GM18526 (cell line): ENCODE results near the gene ACER3.

Experiments
- POLR2A ChIP-seq: IDR thresholded peaks from 3 replicates; pipeline ENCODE4 v1.6.1; 2011; ENCODE audit not compliant: insufficient read length; ENCODE audit errors: extremely low read depth

Gene ACER3

DNA sequence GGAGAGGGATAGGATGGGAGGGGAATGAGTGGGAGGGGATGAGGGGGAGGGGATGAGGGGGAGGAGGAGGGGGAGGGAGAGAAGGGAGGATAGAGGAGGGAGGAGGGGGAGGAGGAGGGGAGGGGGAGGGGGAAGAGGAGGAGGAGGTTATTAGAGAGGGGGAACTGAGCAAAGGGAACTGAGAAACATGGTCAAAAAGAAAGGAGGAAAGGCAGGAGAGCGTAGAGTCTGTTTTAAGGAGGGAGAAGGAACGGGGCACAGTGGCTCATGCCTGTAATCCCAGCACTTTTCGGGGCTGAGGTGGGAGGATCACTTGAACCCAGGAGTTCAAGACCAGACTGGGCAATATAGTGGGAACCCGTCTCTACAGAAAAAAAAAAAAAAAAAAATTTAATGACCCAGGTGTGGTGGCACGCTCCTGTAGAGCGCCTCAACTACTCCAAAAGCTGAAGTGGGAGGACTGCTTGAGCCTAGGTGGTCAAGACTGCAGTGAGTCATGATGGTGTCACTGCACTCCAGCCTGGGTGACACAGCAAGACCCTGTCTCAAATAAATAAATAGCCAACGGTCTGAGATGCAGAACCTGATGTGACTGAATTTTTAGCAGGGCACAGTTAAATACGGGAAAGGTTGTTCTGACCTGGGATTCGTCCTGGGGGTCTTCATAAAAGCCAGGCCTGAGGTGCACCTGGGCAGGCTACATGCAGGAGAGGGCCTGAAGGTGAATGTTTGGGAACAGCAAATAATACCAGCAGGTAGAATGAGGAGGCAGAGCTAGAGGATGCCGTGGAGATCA lies 177.5 kb downstream of the ACER3 start:
- no peak for TF ChIP-seq POLR2A

DNA sequence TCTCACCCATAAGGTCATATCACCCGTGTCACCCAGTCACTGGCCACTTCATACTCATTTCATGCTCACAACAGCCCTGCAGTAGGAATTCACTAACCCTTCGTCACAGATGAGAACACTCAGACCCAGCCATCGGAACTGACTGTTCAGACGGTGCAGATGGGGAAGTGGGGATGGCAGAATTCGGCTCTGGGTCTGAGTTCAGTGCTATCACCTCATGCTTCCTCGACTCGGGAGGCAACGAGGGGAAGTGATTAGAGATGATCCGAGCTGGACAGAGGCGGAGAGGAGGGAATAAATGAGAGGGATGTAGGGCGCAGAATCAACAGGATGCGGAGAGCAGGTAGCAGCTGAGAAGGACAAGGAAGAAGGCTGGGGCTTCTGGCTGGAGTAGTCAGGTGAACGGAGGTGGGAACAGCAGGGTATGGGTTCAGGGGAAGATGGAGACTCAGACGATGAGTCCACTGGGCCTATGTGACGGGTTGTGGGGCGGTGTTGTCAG lies 178.2 kb downstream of the ACER3 start:
- TF ChIP-seq POLR2A = no peak

DNA sequence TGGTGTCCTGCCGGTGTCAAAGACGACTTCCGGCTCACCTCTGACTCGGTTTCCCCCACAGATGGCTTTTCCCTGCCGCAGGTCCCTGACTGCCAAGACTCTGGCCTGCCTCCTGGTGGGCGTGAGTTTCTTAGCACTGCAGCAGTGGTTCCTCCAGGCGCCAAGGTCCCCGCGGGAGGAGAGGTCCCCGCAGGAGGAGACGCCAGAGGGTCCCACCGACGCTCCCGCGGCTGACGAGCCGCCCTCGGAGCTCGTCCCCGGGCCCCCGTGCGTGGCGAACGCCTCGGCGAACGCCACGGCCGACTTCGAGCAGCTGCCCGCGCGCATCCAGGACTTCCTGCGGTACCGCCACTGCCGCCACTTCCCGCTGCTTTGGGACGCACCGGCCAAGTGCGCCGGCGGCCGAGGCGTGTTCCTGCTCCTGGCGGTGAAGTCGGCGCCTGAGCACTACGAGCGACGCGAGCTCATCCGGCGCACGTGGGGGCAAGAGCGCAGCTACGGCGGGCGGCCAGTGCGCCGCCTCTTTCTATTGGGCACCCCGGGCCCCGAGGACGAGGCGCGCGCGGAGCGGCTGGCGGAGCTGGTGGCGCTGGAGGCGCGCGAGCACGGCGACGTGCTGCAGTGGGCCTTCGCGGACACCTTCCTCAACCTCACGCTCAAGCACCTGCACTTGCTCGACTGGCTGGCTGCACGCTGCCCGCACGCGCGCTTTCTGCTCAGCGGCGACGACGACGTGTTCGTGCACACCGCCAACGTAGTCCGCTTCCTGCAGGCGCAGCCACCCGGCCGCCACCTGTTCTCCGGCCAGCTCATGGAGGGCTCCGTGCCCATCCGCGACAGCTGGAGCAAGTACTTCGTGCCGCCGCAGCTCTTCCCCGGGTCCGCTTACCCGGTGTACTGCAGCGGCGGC lies 179.0 kb downstream of the ACER3 start:
- no peak for TF ChIP-seq POLR2A

DNA sequence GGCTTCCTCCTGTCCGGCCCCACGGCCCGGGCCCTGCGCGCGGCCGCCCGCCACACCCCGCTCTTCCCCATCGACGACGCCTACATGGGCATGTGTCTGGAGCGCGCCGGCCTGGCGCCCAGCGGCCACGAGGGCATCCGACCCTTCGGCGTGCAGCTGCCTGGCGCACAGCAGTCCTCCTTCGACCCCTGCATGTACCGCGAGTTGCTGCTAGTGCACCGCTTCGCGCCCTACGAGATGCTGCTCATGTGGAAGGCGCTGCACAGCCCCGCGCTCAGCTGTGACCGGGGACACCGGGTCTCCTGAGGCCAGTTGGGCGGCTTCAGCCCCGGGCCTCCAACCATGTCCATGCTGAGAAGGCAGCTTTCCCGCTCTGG lies 179.7 kb downstream of the ACER3 start:
- TF ChIP-seq POLR2A = no peak

DNA sequence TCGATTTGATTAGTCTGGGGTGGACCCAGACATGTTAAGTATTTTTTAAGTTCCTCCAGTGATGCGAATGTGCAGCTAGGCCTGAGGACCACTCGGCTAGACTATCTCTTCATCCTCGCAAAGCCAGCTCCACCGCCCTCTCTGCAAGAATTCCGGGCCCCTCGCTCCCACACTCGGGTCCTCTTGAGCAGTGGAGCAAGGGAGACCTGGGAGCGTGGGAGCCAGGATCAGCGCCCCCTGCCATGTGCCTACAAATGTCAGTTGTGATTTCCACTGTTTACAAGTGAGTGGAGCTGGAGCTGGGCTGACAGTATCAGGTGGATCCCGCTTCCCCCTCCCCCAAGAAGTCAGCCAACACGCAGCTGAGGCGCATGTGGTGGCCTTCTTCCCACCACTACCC lies 180.2 kb downstream of the ACER3 start:
- no peak for TF ChIP-seq POLR2A

DNA sequence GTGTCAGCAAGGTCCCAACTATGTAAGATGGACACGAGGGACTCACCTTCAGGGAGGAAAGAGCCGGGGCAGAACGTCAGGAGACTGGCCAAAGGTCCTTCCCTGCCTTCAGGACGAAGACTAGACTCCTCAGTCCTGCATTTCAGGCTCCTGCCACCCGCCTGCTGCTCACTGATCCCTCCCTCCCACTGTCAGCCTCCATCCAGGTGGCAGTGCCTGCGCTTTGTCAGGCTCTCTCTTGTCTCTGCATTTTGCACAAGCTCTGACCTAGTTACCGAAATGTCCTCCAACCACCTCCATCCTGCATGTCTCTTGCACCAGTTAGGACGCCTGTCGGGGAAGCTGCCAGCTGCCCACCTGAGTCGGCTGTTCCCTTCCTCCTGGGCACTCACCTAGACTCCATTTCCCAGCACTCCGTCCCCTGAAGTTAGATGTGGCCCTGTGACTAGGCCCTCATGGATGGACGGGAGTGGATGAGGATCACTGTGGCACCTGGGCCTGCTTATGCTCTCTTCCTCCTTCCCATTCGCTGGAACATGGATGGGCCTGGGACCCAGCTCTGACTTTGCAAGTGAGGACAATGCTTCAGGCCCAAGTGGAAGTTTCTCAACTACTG lies 181.5 kb downstream of the ACER3 start:
- TF ChIP-seq POLR2A = no peak

DNA sequence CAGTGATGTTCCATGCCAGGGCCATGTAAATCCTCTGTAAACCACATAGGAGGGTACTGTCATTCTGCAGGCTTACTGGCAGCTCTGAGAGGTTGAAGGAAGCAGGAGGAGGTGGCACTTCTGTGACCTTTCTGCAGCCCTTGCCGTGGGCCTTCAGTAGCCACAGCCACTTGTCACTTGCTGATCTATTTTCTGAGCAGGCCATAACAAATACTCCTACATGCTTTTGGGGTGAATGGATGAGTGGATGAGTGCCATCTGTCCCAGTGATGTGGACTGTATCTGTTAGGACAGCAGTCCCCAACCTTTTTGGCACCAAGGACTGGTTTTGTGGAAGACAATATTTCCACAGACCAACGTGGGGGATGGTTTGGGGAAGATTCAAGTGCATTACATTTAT lies 183.6 kb downstream of the ACER3 start:
- no peak for TF ChIP-seq POLR2A

DNA sequence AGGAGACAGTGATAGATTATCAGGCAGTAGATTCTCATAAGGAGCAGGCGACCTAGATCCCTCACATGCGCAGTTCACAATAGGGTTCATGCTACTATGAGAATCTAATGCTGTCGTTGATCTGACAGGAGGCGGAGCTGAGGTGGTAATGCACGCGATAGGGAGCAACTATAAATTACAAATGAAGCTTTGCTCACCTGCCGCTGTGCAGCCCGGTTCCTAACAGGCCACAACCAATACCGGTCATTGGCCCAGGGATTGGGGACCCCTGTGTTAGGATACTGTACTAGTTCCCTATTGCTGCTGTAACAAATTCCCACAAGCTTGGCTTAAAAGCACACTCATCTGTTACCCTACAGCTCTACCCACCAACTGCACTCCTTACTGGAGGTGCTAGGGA lies 184.2 kb downstream of the ACER3 start:
- TF ChIP-seq POLR2A = no peak

DNA sequence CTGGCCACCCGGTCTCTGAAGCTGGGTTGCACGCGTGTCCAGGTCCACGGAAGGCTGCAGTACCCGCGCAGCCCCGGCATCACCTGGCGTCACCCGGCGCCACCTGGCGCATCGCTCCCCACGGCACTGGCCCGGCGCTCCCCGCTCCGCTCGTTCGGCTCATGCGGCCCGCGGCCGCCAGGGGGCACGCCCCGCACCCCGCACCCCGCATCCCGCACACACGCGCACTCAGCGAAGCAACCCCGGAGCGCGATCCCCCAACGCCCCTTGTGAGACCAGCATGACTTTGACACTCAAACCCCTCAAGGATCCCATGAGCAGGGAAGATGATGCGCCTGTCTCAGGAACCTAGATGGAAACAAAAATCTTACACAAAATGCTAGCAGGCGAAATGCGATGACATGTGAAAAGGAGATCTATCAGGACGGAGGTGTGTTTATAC lies 185.4 kb downstream of the ACER3 start:
- TF ChIP-seq POLR2A = no peak

DNA sequence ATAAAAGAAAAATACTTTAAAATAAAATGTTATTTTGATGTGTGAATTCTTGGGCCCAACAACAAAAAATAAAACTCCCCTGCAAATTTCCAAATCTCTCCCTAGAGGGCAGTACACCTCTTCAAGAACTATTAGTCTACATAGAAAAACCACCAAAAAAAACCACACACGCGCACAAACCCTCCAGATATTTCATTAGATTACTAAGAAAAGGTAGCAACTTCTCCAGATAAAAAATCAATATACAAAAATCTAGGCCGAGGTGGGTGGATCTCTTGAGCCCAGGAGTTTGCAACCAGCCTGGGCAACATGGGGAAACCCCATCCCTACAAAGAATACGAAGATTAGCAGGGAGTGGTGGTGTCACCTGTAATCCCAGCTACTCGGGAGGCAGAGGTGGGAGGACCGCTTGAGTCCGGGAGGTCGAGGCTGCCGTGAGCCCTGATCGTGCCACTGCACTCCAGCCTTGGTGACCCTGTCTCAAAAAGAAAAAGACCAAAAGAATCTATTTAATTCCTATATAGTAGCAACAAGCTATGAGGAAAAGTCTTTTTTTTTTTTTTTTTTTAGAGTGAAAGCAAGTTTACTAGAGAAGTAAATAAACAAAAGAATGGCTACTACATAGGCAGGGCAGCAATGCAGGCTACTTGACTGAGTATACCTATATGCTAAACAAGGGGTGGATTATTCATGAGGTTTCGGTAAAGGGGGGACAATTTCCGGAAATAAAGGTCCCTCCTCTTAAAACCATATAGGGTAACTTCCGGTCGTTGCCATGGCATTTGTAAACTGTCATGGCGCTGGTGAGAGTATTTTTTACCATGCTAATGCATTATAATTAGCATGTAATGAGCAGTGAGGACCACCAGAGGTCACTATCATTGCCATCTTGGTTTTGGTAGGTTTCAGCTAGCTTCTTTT lies 186.5 kb downstream of the ACER3 start:
- TF ChIP-seq POLR2A = no peak

GRCh38 chr11:77049026-77049425 lies 188.3 kb downstream of the ACER3 start:
- no peak for TF ChIP-seq POLR2A

GRCh38 chr11:77051511-77051910 lies 190.8 kb downstream of the ACER3 start:
- TF ChIP-seq POLR2A = no peak

DNA sequence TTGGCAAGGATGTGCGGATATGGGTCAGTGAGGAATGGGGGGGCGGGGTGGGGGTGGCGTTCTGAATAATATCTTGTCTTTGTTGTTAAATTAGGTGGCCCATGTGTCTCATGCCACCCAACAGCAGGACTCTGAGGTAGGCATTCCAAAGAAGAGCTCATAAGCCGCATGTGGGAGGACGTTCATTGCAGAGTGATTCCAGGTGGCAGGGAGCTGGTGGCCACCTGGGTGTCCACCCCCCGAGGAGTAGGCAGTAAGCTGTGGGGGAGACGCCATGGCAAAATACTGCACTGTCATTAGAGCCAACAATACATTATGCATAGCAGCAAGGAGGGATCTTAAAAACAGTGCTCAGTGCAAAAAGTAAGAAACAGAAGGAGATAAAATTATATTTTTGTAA lies 191.8 kb downstream of the ACER3 start:
- no peak for TF ChIP-seq POLR2A

DNA sequence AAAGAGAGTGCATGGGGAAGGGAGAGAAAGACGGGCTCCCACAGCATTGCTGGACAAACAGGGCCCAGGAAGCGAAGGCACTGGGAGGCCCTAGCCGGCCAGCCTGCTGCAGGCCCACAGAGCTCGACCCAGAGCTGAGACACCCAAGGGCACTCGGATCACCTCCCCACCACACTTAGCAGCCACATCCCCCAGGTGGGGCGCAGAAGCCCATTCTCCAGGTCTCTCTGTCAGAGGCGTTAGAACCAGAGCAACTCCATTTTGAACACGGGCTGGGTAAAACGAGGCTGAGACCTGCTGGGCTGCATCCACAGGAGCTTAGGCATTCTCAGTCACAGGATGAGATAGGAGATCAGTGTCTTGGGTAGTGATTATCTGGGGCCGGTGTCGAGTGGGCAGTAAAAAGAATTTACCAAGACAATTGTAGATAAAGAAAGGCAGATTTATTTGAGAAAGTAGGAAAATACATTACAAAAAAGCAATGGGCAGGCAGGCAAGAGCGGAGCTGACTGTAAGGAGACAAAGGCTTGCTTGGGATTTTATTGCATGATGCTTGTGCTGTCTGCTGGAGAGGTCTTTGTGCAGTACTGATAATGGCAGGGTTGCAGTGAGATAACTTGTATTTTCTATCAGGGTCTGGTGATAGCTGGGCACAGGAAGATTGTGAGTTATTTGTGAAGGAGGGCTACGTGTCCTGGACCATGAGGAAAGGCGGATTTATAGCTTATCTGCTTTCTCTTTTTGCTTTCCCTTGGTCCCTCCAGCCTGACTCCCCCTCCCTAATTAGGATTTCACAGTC lies 192.7 kb downstream of the ACER3 start:
- TF ChIP-seq POLR2A = no peak
